SKM-1 (cell line): ENCODE measurements around the gene WDR11.

ENCODE experiments used
- DNase-seq: peaks from one replicate; lab custom pipeline; 2025; ENCODE audit not compliant: unreplicated experiment; lab: John Stamatoyannopoulos, UW

WDR11 gene

GRCh38 chr10:120943542-120943941, 92.4 kb downstream of the WDR11 start:
- no peak for DNase-seq

- DNase-seq = no peak
These were observed 93.5 kb downstream of the WDR11 start for GRCh38 chr10:120944586-120945125.

- no peak for DNase-seq
These were observed 94.0 kb downstream of the WDR11 start for GRCh38 chr10:120945182-120945581.

GRCh38 chr10:120945801-120946302, 94.7 kb downstream of the WDR11 start:
- no peak for DNase-seq

GRCh38 chr10:120946497-120946896, 95.3 kb downstream of the WDR11 start:
- no peak for DNase-seq

GRCh38 chr10:120948889-120949608, 97.9 kb downstream of the WDR11 start:
- peak; percentile 13 for DNase-seq

GRCh38 chr10:120949609-120950031, 98.5 kb downstream of the WDR11 start:
- DNase-seq = no peak

GRCh38 chr10:120950051-120950561, 98.9 kb downstream of the WDR11 start:
- DNase-seq = no peak

GRCh38 chr10:120951288-120951687, 100.1 kb downstream of the WDR11 start:
- DNase-seq = no peak

- no peak for DNase-seq
These were observed 102.7 kb downstream of the WDR11 start for GRCh38 chr10:120953897-120954296.
